GM18499 (cell line): Measurements from ENCODE around the gene DEFB115.
"Not testable (repeated sequence)": the region's sequence is repeated elsewhere in the genome, so short reads cannot be mapped to it uniquely, and the experiment has no call there.

Experiments
- ATAC-seq: cut with Tn5 transposase; IDR thresholded peaks from one replicate; pipeline ENCODE4 v1.9.1; 2021; ENCODE audit warnings: moderate number of reproducible peaks; ENCODE audit not compliant: insufficient read depth, unreplicated experiment

DEFB115 gene

GRCh38 chr20:31257364-31257763, at the start of gene DEFB115:
TSS of gene DEFB115 (plus strand) at chr20:31257664. CDS start at chr20:31257664, 0 bp downstream.
- no peak for ATAC-seq

GRCh38 chr20:31236953-31237352, 20.5 kb upstream of the DEFB115 start:
- no peak for ATAC-seq

- ATAC-seq = no peak
These were observed 19.7 kb upstream of the DEFB115 start for GRCh38 chr20:31237763-31238162.

- ATAC-seq = no peak
These were observed 18.3 kb upstream of the DEFB115 start for GRCh38 chr20:31239139-31239538.

- no peak for ATAC-seq
These were observed 505 bp upstream of the DEFB115 start for GRCh38 chr20:31256959-31257358.

- no peak for ATAC-seq
These were observed 3.0 kb downstream of the DEFB115 start for GRCh38 chr20:31260326-31260932.

GRCh38 chr20:31274441-31274840, 17.0 kb downstream of the DEFB115 start:
- ATAC-seq = no peak

- ATAC-seq = no peak
These were observed 20.7 kb downstream of the DEFB115 start for GRCh38 chr20:31278178-31278577.

- not testable (repeated sequence) for ATAC-seq
These were observed 27.5 kb downstream of the DEFB115 start for GRCh38 chr20:31284964-31285363.

- ATAC-seq = no peak
These were observed 51.2 kb downstream of the DEFB115 start, which contains the start of gene DEFB116 for GRCh38 chr20:31308535-31309162. TSS of gene DEFB116 (minus strand) at chr20:31308585. CDS start at chr20:31308585, 0 bp downstream.
